Measurements from ENCODE around the gene TOMT. TPM values are rescaled to one million over a fixed set of nuclear protein-coding genes. Genes with fewer than 3 reads are reported as not detected.
A peak's percentile ranks its signal among the peaks of the same experiment; 100 is the strongest.
"Not testable (repeated sequence)": the region's sequence is repeated elsewhere in the genome, so short reads cannot be mapped to it uniquely, and the experiment has no call there.

Gene TOMT
- polyA plus RNA-seq, 3 donors: not detected

GRCh38 chr11:72132646-72133045, 26.9 kb downstream of the TOMT start:
- no peaks in the 10 kb centered on the region for H4K20me1 ChIP-seq (ENCODE audit: insufficient read depth, low read length)
- H3K4me3 Mint-ChIP-seq: peak overlapping the region; percentile 39 to 78
- H3K9ac ChIP-seq (ENCODE audit: insufficient read depth, low read length, poor library complexity, severe bottlenecking): no peak overlapping the region
- peaks cover 84% of the 10 kb centered on the region for H3K4me1 Mint-ChIP-seq
- H3K27ac ChIP-seq (ENCODE audit: low read depth in 1 of 2, low read length in 2 of 2): peak overlapping the region; percentile 85 to 92
- H3K79me2 ChIP-seq (ENCODE audit: insufficient read depth, low read length): peaks cover 26% of the 10 kb centered on the region
- H3K27me3 Mint-ChIP-seq (ENCODE audit: low read depth in 3 of 3): peaks cover 0 to 2% (median 2%) of the 10 kb centered on the region in 3 donors
- no CpG with 5 or more reads among the region's 2 CpGs for WGBS (ENCODE audit: insufficient coverage)
- H3K4me2 ChIP-seq (replicated peaks; ENCODE audit: extremely low read depth, low read length, poor library complexity, severe bottlenecking): peak overlapping the region; percentile 58
- intact Hi-C loops (cut with micrococcal nuclease): no loop called here
- H3K27me3 ChIP-seq (ENCODE audit: control insufficient read depth in 2 of 2, insufficient read depth in 2 of 2, low read length in 2 of 2): no peaks in the 10 kb centered on the region
- H3K36me3 Mint-ChIP-seq: peaks cover 18 to 31% of the 10 kb centered on the region in 2 donors
- peak overlapping the region; percentile 89 to 99 (median 97) for H3K27ac Mint-ChIP-seq
- peaks cover 0 to 5% of the 10 kb centered on the region in 2 donors for H3K9me3 ChIP-seq (replicated peaks in 1 of 2; ENCODE audit: control insufficient read depth in 1 of 2, insufficient read depth in 1 of 2, low read length in 2 of 2)
- no peak for TF ChIP-seq CTCF (IDR thresholded peaks at IDR 0.05)
- H3K4me3 ChIP-seq (replicated peaks in 1 of 3; ENCODE audit: low read depth in 2 of 3, low read length in 3 of 3): peak overlapping the region in 2 of 3 experiments; percentile 16 to 69
- peaks cover 78 to 79% of the 10 kb centered on the region in 2 donors for H3K4me1 ChIP-seq (ENCODE audit: control insufficient read depth in 1 of 2, insufficient read depth in 2 of 2, low read length in 2 of 2)
- peaks cover 0 to under 1% of the 10 kb centered on the region in 2 donors for H3K36me3 ChIP-seq (replicated peaks in 1 of 2; ENCODE audit: control insufficient read depth in 1 of 2, insufficient read depth in 2 of 2, low read length in 2 of 2)
- peak; percentile 34 to 74 (median 61) for DNase-seq
- H2AFZ ChIP-seq (ENCODE audit: insufficient read depth, low read depth, low read length, poor library complexity, severe bottlenecking): no peak overlapping the region
- peaks cover 2 to 15% (median 11%) of the 10 kb centered on the region in 7 donors for H3K9me3 Mint-ChIP-seq

GRCh38 chr11:72135473-72135872, 29.7 kb downstream of the TOMT start, which contains the start of gene FOLR3:
TSS of gene FOLR3 (plus strand) at chr11:72135725. CDS start at chr11:72135953, 228 bp downstream.
- peak; percentile 35 to 72 (median 58) for DNase-seq
- peaks cover 50% of the 10 kb centered on the region for H3K79me2 ChIP-seq (ENCODE audit: insufficient read depth, low read length)
- Mint-ChIP-seq H3K27ac (peak within 1 kb of the TSS; percentile 91 to 98 (median 97)), H3K4me3 (peak within 1 kb of the TSS; percentile 70 to 95), H3K36me3 (peaks cover 24 to 48% of the 10 kb centered on the region in 2 donors), H3K4me1 (peaks cover 92% of the 10 kb centered on the region)
- H3K27me3 ChIP-seq (ENCODE audit: control insufficient read depth in 2 of 2, insufficient read depth in 2 of 2, low read length in 2 of 2); H3K27me3 Mint-ChIP-seq (ENCODE audit: low read depth in 3 of 3); intact Hi-C loops (cut with micrococcal nuclease); H4K20me1 ChIP-seq (ENCODE audit: insufficient read depth, low read length); H3K9me3 Mint-ChIP-seq; H2AFZ ChIP-seq (ENCODE audit: insufficient read depth, low read depth, low read length, poor library complexity, severe bottlenecking); H3K9me3 ChIP-seq (replicated peaks in 1 of 2; ENCODE audit: control insufficient read depth in 1 of 2, insufficient read depth in 1 of 2, low read length in 2 of 2): not testable (repeated sequence)
- H3K4me2 ChIP-seq (replicated peaks; ENCODE audit: extremely low read depth, low read length, poor library complexity, severe bottlenecking): peak within 1 kb of the TSS; percentile 76
- peaks cover 100% of the 10 kb centered on the region in 2 donors for H3K4me1 ChIP-seq (ENCODE audit: control insufficient read depth in 1 of 2, insufficient read depth in 2 of 2, low read length in 2 of 2)
- H3K4me3 ChIP-seq (replicated peaks in 1 of 3; ENCODE audit: low read depth in 2 of 3, low read length in 3 of 3): peak within 1 kb of the TSS; percentile 39 to 74 (median 57)
- H3K27ac ChIP-seq (ENCODE audit: low read depth in 1 of 2, low read length in 2 of 2): peak within 1 kb of the TSS; percentile 88 to 92
- 0% methylated on average over 1 of the region's 4 CpGs for WGBS (ENCODE audit: insufficient coverage)
- H3K36me3 ChIP-seq (replicated peaks in 1 of 2; ENCODE audit: control insufficient read depth in 1 of 2, insufficient read depth in 2 of 2, low read length in 2 of 2): peaks cover 25% of the 10 kb centered on the region in 2 donors
- H3K9ac ChIP-seq (ENCODE audit: insufficient read depth, low read length, poor library complexity, severe bottlenecking): peak within 1 kb of the TSS; percentile 61
